Measurements from ENCODE around the gene CDKN2B. TPM values are rescaled to one million over a fixed set of nuclear protein-coding genes. Genes with fewer than 3 reads are reported as not detected.

CDKN2B gene
- total RNA-seq, 1 donor from 2014 or later: 252 TPM

- H3K36me3 Mint-ChIP-seq (ENCODE audit: low read depth): peaks cover 23% of the 10 kb centered on the region
Observed at GRCh38 chr9:22009506-22009867, 382 bp upstream of the CDKN2B start.

GRCh38 chr9:22008384-22008716 is 755 bp downstream of the CDKN2B start:
- H3K27me3 Mint-ChIP-seq (ENCODE audit: low read depth): no peaks in the 10 kb centered on the region

More at GRCh38 chr9:22009506-22009867, 382 bp upstream of the CDKN2B start:
- Mint-ChIP-seq H3K4me1 (ENCODE audit: low read depth) (peaks cover 31% of the 10 kb centered on the region), H3K9me3 (ENCODE audit: low read depth) (no peaks in the 10 kb centered on the region), H3K4me3 (ENCODE audit: unreplicated experiment) (peak overlapping the region; percentile 99), H3K27ac (ENCODE audit: unreplicated experiment) (peak overlapping the region; percentile 100), H3K27me3 (ENCODE audit: low read depth) (no peaks in the 10 kb centered on the region)
- DNase-seq (ENCODE audit: low spot score): no peak
- TF ChIP-seq CTCF (IDR thresholded peaks at IDR 0.05): peak; percentile 27

GRCh38 chr9:22005702-22006606 is 3.2 kb downstream of the CDKN2B start:
- Mint-ChIP-seq H3K27ac (ENCODE audit: unreplicated experiment) (peak overlapping the region; percentile 91), H3K4me1 (ENCODE audit: low read depth) (peaks cover 56% of the 10 kb centered on the region), H3K9me3 (ENCODE audit: low read depth) (no peaks in the 10 kb centered on the region), H3K27me3 (ENCODE audit: low read depth) (no peaks in the 10 kb centered on the region), H3K36me3 (ENCODE audit: low read depth) (peaks cover 26% of the 10 kb centered on the region), H3K4me3 (ENCODE audit: unreplicated experiment) (peak overlapping the region; percentile 81)
- TF ChIP-seq CTCF (IDR thresholded peaks at IDR 0.05): peak; percentile 14
- peak; percentile 78 for DNase-seq (ENCODE audit: low spot score)

More at GRCh38 chr9:22008384-22008716, 755 bp downstream of the CDKN2B start:
- DNase-seq (ENCODE audit: low spot score): no peak
- Mint-ChIP-seq H3K27ac (ENCODE audit: unreplicated experiment) (peak overlapping the region; percentile 100), H3K4me1 (ENCODE audit: low read depth) (peaks cover 41% of the 10 kb centered on the region), H3K36me3 (ENCODE audit: low read depth) (peaks cover 27% of the 10 kb centered on the region), H3K9me3 (ENCODE audit: low read depth) (no peaks in the 10 kb centered on the region), H3K4me3 (ENCODE audit: unreplicated experiment) (peak overlapping the region; percentile 99)
- TF ChIP-seq CTCF (IDR thresholded peaks at IDR 0.05): no peak

GRCh38 chr9:22005021-22005701 is 3.9 kb downstream of the CDKN2B start:
- no peak for TF ChIP-seq CTCF (IDR thresholded peaks at IDR 0.05)
- Mint-ChIP-seq H3K27ac (ENCODE audit: unreplicated experiment) (peak overlapping the region; percentile 91), H3K27me3 (ENCODE audit: low read depth) (no peaks in the 10 kb centered on the region), H3K4me3 (ENCODE audit: unreplicated experiment) (peak overlapping the region; percentile 81), H3K4me1 (ENCODE audit: low read depth) (peaks cover 55% of the 10 kb centered on the region), H3K9me3 (ENCODE audit: low read depth) (no peaks in the 10 kb centered on the region), H3K36me3 (ENCODE audit: low read depth) (peaks cover 26% of the 10 kb centered on the region)
- DNase-seq (ENCODE audit: low spot score): no peak

- no peak for TF ChIP-seq CTCF (IDR thresholded peaks at IDR 0.05)
- Mint-ChIP-seq H3K9me3 (ENCODE audit: low read depth) (no peaks in the 10 kb centered on the region), H3K27ac (ENCODE audit: unreplicated experiment) (peak overlapping the region; percentile 66), H3K4me1 (ENCODE audit: low read depth) (peaks cover 53% of the 10 kb centered on the region), H3K36me3 (ENCODE audit: low read depth) (peaks cover 24% of the 10 kb centered on the region), H3K4me3 (ENCODE audit: unreplicated experiment) (no peak overlapping the region), H3K27me3 (ENCODE audit: low read depth) (no peaks in the 10 kb centered on the region)
- DNase-seq (ENCODE audit: low spot score): no peak
Observed at GRCh38 chr9:22002038-22002437, 7.1 kb downstream of the CDKN2B start.
